Transverse colon (tissue), 4 donors: Measurements from ENCODE around the gene ELK4. TPM values are rescaled to one million over a fixed set of nuclear protein-coding genes. Genes with fewer than 3 reads are reported as not detected.

ENCODE experiments used
- DNase-seq: peaks from one replicate; pipeline ENCODE4 v3.0.0-alpha.2; 2019
- H3K27ac ChIP-seq, 4 donors: fragments of 200-600 bp; sonication (generic); 2 replicates each; pipeline ENCODE4 v1.5.1; 2016 to 2018; ENCODE audit warnings: inconsistent platforms in 4 of 4
- H3K27me3 ChIP-seq: fragments of 200-600 bp; sonication (generic); 2 replicates; pipeline ENCODE4 v1.5.1; 2017; ENCODE audit warnings: inconsistent platforms
- H3K36me3 ChIP-seq, 4 donors: fragments of 200-600 bp; sonication (generic); 2 replicates each; pipeline ENCODE4 v1.5.1; 2017 to 2019; ENCODE audit warnings: inconsistent platforms in 4 of 4
- H3K4me1 ChIP-seq, 4 donors: fragments of 200-600 bp; sonication (generic); 2 replicates each; pipeline ENCODE4 v1.5.1; 2017 to 2020; ENCODE audit warnings: inconsistent platforms in 4 of 4
- H3K4me3 ChIP-seq, 4 donors: fragments of 200-600 bp; sonication (generic); 1 replicate in 1 of 4; 2 replicates in 3 of 4; pipeline versions ENCODE4 v1.5.1 to v1.6.1; 2017 to 2019; ENCODE audit warnings: inconsistent platforms in 4 of 4
- H3K9me3 ChIP-seq, 2 donors: fragments of 200-600 bp; sonication (generic); 2 replicates each; pipeline ENCODE4 v1.5.1; 2017 to 2019; ENCODE audit warnings: inconsistent platforms in 2 of 2
- EP300 ChIP-seq: sonication (generic); formaldehyde crosslinking; IDR thresholded peaks from one replicate; pipeline ENCODE4 v1.6.1; 2017; ENCODE audit warnings: antibody characterized with exemption, low read depth
- POLR2A ChIP-seq: fragments of 450-650 bp; IDR thresholded peaks from one replicate; pipeline ENCODE4 v1.6.1; 2016; ENCODE audit warnings: antibody characterized with exemption, mild to moderate bottlenecking, moderate library complexity
- POLR2AphosphoS5 ChIP-seq, 3 donors: sonication (generic); formaldehyde crosslinking; IDR thresholded peaks; one replicate each; pipeline ENCODE4 v1.6.1; 2016; ENCODE audit warnings: antibody characterized with exemption in 3 of 3
- WGBS, 2 donors: methylation state at CpG; one replicate each; pipeline ENCODE4 v1.1.5; 2018; ENCODE audit warnings: low coverage in 1 of 2; 5-methylcytosine and 5-hydroxymethylcytosine counted together
- in situ Hi-C, 4 donors: fragments of 200-750 bp; cut with MboI; loops; one replicate each; pipeline versions ENCODE4 v1.15.0 to v1.15.1; 2017; ENCODE audit warnings: low sequenced_read_pairs in 3 of 4, low pct_ligation_motif_present in 1 of 4, low pct_unique_long_range_greater_than_20kb in 1 of 4
- intact Hi-C: fragments of 100-400 bp; cut with DNase I; formaldehyde crosslinking; loops from one replicate; pipeline ENCODE4 v1.15.1; 2023; ENCODE audit warnings: low total_unique reads
- total RNA-seq, 4 donors: library from RNA; depleted of rRNA; stranded (reverse); fragments of >200 nt; gene quantifications; one replicate each; pipeline ENCODE4 v1.1.0, GENCODE V29; 2016
- TF ChIP-seq, protein P1 (sequence below), 5 experiments: fragments of 200-600 bp in 3 of 5; fragments of 450-650 bp in 2 of 5; sonication (generic) in 3 of 5; IDR thresholded peaks; 1 replicate in 2 of 5; 2 replicates in 3 of 5; pipeline ENCODE4 v1.5.1; 2016 to 2017; ENCODE audit warnings: antibody characterized with exemption in 5 of 5, inconsistent platforms in 3 of 5, mild to moderate bottlenecking in 2 of 5, moderate library complexity in 1 of 5

ELK4 gene
- total RNA-seq, 4 donors from 2014 or later = 16.0 to 24.1 (median 19.7) TPM

GRCh38 chr1:205576011-205576410, 55.8 kb downstream of the ELK4 start:
- in situ Hi-C loops = no loop called here

DNA sequence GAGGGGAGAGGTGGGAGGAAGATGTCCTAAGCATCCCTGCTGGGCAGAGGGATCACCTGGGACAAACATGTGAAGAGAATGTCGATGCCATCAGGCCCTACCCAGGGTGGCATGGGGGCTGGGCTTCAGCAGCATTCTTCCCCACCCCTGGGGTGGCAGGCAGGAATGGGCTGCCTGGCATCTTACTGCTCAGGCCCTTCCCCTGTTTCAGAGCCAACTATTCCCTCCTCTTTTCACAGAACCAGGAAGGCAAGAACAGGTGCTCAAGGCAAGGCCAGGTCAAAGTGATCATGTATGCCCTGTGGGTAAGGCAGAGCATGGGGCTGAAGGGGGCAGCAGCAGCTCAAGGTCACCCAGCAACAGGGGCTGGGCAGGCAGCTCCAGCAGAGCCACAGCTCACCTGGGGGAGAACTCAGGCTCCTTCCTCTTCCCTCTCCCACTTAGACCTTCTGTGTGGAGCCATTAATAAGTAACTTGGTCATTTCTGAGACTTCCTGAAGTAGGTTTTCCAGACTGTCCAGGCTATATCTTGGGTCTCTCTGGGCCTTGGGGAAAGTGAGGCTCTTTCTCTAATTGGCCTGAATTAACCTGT, 56.4 kb downstream of the ELK4 start:
- peak; percentile 7 for DNase-seq
- Histone ChIP-seq H3K36me3 (no peaks in the 10 kb centered on the region), H3K27ac (no peak overlapping the region), H3K27me3 (peaks cover 2% of the 10 kb centered on the region), H3K9me3 (no peaks in the 10 kb centered on the region), H3K4me1 (peaks cover 3 to 9% (median 7%) of the 10 kb centered on the region in 4 donors), H3K4me3 (no peak overlapping the region)
- TF ChIP-seq EP300 (no peak), POLR2A (no peak), POLR2AphosphoS5 (IDR thresholded peaks at IDR 0.05) (no peak)
- TF ChIP-seq, protein P1, sequence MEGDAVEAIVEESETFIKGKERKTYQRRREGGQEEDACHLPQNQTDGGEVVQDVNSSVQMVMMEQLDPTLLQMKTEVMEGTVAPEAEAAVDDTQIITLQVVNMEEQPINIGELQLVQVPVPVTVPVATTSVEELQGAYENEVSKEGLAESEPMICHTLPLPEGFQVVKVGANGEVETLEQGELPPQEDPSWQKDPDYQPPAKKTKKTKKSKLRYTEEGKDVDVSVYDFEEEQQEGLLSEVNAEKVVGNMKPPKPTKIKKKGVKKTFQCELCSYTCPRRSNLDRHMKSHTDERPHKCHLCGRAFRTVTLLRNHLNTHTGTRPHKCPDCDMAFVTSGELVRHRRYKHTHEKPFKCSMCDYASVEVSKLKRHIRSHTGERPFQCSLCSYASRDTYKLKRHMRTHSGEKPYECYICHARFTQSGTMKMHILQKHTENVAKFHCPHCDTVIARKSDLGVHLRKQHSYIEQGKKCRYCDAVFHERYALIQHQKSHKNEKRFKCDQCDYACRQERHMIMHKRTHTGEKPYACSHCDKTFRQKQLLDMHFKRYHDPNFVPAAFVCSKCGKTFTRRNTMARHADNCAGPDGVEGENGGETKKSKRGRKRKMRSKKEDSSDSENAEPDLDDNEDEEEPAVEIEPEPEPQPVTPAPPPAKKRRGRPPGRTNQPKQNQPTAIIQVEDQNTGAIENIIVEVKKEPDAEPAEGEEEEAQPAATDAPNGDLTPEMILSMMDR (IDR thresholded peaks at IDR 0.05) = no peak
- 62% methylated on average over 1 of the region's 1 CpG; no CpG with 5 or more reads in 1 of the 2 donors for WGBS, 2 donors
- intact Hi-C loops = no loop called here
- in situ Hi-C loops = no loop called here

More at GRCh38 chr1:205576011-205576410, 55.8 kb downstream of the ELK4 start:
- no peak overlapping the region for H3K4me3 ChIP-seq
- WGBS, 2 donors = 63% methylated on average over 3 of the region's 3 CpGs; no CpG with 5 or more reads in 1 of the 2 donors
- no peak overlapping the region for H3K27ac ChIP-seq
- peaks cover 3 to 9% (median 7%) of the 10 kb centered on the region in 4 donors for H3K4me1 ChIP-seq
- H3K9me3 ChIP-seq = no peaks in the 10 kb centered on the region
- TF ChIP-seq POLR2AphosphoS5 (IDR thresholded peaks at IDR 0.05) = no peak
- TF ChIP-seq POLR2A = no peak
- TF ChIP-seq, protein P1 (IDR thresholded peaks at IDR 0.05) = no peak
- TF ChIP-seq EP300 = no peak
- intact Hi-C loops = no loop called here
- DNase-seq = peak; percentile 8
- no peaks in the 10 kb centered on the region for H3K36me3 ChIP-seq
- no peaks in the 10 kb centered on the region for H3K27me3 ChIP-seq

DNA sequence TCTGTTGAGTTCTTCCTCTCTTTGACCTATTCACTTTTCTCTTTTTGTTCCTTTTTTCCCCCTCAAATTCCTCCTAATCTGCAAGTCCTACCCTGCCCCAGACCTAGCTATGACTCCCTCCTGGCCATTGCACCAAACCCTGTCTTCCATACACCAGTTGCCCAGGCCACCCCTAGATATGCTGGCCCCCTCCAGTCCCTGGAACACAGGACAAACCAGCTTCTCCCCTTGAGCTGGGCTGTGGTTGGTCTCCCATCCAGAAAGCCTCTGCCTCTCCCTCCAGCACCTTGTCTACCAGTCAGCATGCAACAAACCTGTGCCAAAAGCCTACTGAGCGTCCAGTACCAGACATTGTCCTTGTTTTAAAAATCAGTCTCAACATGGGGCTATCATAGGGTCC, 59.4 kb downstream of the ELK4 start:
- in situ Hi-C loops (no loop called here), intact Hi-C loops (no loop called here)
- H3K4me3 ChIP-seq = no peak overlapping the region
- H3K4me1 ChIP-seq = peaks cover 3 to 22% (median 17%) of the 10 kb centered on the region in 4 donors
- DNase-seq = peak; percentile 2
- H3K36me3 ChIP-seq = no peaks in the 10 kb centered on the region
- peaks cover 29% of the 10 kb centered on the region for H3K27me3 ChIP-seq
- TF ChIP-seq, protein P1 (IDR thresholded peaks at IDR 0.05) = no peak
- no peak for TF ChIP-seq POLR2AphosphoS5 (IDR thresholded peaks at IDR 0.05)
- TF ChIP-seq POLR2A = no peak
- TF ChIP-seq EP300 = no peak
- H3K27ac ChIP-seq = no peak overlapping the region
- 86 to 90% methylated on average over 1 of the region's 1 CpG for WGBS, 2 donors
- H3K9me3 ChIP-seq = no peaks in the 10 kb centered on the region

DNA sequence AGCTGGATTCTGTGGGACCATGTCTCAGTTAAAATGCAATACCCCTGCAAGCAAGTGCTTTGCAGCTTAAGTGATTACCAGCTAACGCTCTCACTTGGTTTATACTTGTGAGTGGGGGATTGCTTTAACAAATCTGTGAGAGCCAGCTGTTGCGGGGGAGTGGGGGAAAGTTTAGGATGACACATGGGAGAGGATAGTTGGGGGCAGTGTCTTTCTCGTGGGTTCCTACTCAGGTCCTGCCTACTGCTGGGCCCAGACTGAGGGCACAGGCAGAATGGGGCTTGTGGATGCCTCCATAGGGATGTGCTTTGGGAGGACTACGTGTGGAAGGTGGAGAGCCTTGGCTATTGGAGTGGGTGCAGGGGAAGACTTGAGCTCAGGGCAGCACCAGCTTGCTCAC, 60.1 kb downstream of the ELK4 start:
- H3K27ac ChIP-seq = no peak overlapping the region
- peaks cover 36% of the 10 kb centered on the region for H3K27me3 ChIP-seq
- peaks cover 3 to 25% (median 17%) of the 10 kb centered on the region in 4 donors for H3K4me1 ChIP-seq
- TF ChIP-seq POLR2AphosphoS5 (IDR thresholded peaks at IDR 0.05) (no peak), EP300 (no peak), POLR2A (no peak)
- TF ChIP-seq, protein P1 (IDR thresholded peaks at IDR 0.05) = no peak
- no peaks in the 10 kb centered on the region for H3K9me3 ChIP-seq
- intact Hi-C loops (no loop called here), in situ Hi-C loops (no loop called here)
- H3K36me3 ChIP-seq = no peaks in the 10 kb centered on the region
- DNase-seq = peak; percentile 3
- H3K4me3 ChIP-seq = no peak overlapping the region
- WGBS, 2 donors = 69% methylated on average over 4 of the region's 4 CpGs; no CpG with 5 or more reads in 1 of the 2 donors
